ENCODE measurements around the gene HOXC6.

HOXC6 gene

DNA sequence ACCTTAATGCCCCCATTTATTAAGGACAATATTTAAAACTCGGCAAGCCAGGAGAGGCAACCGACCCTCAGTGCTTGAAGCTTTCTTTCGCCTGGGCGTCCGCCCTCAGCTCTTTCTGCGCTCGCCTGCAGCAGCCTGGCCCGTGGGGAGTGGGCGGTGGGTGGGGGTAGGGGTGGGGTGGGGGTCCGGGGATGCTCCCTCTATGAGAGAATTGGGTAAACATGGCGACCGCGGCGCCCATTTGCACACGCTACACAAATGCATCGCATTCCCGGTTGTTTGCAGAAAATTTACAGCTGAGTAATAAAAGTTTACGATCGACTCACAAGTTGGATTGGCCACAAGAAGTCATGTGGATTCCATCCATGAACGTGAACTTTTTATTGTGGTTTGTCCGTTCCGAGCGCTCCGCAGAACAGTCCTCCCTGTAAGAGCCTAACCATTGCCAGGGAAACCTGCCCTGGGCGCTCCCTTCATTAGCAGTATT is 11.7 kb upstream of the HOXC6 start:
- DNase-seq: peak; percentile 75

GRCh38 chr12:54017027-54017788 is 11.0 kb upstream of the HOXC6 start:
- peak; percentile 98 for DNase-seq

DNA sequence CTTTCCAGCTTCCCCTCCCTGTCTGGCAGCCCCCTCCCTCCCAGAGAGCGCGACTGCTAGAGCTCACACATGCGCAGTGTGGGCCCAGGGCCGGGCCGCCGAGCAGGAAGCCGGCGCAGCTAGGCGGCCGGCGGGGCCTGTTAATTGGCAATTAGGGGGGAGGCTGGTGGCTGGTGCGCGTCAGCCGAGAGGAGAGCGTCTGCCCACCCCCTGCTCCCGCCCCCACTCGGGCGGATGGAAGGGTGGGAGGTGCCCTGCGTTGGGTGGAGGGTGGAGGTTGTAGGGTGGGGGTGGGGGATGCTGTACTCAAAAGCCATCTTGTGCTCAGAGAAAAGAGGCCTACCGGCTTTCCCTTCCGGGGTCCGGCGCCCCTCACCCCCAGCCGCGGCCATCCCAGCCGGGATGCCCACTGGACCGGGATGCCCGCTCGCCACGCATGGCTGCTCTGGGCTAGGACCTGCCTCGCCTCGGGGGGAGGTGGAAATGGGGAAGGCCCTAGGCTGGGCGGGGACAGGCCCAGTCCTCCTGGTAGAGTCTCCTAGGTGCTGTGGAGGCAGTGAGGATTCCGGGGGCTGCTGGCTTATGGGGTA is 10.3 kb upstream of the HOXC6 start:
- peak; percentile 98 for DNase-seq

DNA sequence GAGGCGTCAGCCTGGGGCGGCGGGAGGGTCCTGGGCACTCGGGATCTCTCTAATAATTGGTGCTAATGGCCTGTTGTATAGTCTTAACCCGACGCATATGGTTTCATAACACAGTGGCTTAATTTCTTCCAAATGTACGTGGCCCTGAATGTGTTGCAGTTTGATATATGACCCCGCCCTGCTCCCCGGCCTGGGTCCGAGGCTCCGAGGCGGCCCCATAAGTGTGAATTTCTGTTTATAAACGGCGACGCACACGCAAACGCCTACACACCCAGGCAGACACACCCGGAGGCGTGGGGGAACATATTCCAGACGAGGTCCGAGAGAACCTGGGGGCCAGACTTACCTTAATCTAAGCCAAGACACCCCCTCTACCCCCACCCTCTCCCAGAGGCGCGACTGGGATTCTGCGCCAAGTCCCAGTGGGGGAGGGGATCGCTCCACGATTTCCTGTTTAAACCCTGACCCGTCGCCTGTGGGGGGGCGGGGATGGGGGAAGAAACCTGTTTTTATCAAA is 9.7 kb upstream of the HOXC6 start:
- no peak for DNase-seq

- no peak for DNase-seq
These were observed 9.0 kb upstream of the HOXC6 start for GRCh38 chr12:54019091-54019811.

DNA sequence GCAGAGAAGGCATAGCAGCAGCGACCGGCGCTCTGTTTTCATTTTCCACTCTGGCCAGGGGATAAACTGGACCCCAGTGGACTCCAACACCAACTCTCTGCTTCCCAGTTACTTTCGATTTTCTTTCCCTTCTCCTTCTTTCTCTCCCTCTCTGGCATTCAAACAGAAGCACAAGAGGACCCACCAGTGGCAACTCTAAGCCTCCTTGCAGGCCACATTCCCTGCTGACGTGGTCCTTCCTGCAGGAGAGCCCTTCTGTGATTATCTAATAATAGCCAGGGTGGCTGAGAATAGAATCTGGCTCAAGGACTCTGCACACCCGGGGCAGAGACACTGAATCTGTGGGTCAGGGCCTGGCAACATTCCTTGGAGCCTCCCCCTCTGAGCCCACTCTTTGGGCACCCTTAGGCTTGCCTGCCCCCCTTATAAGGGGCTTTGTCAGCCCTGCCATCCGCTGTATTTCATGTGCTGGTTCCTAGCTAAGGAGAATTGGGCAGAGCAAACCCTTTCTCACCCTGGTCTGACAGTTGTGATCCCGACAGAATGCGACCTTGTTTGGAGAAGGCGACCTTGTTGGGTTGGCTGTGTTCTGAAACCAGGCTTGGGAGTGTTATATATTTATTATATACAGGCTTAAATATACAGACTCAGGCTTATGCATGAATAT is 8.2 kb upstream of the HOXC6 start:
- no peak for DNase-seq

- DNase-seq: no peak
These were observed 7.4 kb upstream of the HOXC6 start for GRCh38 chr12:54020591-54021405.

- no peak for DNase-seq
These were observed 6.7 kb upstream of the HOXC6 start for GRCh38 chr12:54021432-54022013.

- no peak for DNase-seq
These were observed 5.0 kb upstream of the HOXC6 start for GRCh38 chr12:54022960-54023884.

- no peak for DNase-seq
These were observed 4.1 kb upstream of the HOXC6 start for GRCh38 chr12:54024127-54024526.

- no peak for DNase-seq
These were observed 3.5 kb upstream of the HOXC6 start for GRCh38 chr12:54024581-54025305.

DNA sequence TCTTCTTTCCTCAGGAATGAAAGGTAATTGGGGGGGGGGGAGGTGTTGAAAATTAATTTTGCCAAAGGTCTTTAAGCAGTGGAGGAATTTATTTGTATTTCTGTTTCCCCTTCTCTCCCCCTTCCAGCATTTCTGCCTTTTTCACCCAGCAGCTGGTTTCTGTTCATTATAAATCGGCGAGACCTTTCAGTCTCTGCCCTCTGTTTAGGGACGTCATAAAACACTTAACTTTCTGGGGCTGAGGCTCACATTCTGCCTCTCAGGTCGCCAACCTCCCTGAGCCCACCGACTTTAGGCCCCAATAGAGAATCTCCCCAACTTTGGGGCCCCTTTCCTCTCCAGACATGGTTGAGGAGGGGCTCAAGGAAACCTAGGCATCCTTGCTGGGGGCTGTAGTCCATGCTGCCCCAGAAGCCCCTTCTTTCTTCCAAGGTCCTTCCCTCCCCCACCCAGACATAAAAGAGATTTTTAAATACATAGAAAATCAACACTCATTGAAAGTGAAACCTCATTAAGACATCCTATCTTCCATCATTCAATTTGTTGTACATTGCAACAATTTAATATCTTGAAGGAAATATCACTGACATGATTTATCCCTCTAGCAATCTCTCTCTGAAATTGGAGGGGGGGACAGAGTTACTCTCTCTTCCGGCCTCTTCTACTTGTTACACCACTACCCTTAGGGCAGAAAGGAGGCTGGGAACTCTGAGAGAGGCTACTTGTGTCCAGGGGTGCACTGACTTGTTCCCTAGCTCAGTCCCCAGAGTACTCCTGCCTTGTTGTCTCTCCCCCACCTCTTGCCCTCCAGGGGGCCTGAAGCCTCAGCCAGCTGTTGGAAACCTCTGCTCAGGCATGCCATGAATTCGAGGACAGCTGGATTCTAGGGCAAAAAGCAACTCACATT is 2.5 kb upstream of the HOXC6 start:
- DNase-seq: no peak

DNA sequence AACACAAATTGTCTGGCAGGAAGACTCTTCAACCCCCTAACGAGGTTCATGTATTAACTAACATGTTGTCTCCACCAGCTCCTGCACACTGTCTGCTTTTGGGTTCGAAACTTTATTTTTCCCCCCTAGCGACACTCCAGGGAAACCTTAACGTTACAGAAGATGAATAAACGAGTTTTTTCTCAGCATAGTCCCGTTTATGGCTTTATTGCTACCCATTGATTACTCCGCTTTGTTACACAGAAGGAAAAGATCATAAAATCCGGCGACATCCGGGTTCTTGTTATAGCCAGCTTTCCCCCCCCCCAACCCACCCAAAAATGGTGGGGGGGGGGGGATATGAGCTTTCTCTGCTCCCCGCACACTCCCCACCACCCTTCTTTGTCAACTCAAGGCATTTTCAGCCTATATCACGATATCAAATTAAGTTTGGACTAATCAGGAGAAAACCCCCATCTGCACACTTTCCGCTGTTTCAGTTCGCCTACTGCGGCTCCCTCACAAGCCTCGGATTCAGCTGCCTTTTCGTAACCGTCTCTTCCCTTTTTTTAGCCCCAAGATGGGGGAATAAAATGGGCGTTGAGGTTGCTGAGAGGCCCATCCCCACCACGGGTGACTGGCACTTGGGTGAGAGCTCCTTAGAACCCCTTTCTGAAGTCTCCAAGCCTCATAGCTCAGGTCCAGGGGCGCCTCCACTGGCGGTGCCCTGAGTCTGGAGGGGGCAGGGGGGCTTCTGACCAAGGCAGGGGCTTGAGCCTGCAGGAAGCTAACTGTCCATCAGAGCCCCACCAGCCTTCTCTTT is 1.4 kb upstream of the HOXC6 start:
- DNase-seq: no peak

GRCh38 chr12:54027442-54027786 is 826 bp upstream of the HOXC6 start:
- DNase-seq: no peak

- no peak for DNase-seq
These were observed 1.5 kb downstream of the HOXC6 start for GRCh38 chr12:54029529-54030441.

DNA sequence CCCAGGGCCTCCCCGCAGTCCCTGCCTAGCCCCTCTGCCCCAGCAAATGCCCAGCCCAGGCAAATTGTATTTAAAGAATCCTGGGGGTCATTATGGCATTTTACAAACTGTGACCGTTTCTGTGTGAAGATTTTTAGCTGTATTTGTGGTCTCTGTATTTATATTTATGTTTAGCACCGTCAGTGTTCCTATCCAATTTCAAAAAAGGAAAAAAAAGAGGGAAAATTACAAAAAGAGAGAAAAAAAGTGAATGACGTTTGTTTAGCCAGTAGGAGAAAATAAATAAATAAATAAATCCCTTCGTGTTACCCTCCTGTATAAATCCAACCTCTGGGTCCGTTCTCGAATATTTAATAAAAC is 2.2 kb downstream of the HOXC6 start:
- no peak for DNase-seq

DNA sequence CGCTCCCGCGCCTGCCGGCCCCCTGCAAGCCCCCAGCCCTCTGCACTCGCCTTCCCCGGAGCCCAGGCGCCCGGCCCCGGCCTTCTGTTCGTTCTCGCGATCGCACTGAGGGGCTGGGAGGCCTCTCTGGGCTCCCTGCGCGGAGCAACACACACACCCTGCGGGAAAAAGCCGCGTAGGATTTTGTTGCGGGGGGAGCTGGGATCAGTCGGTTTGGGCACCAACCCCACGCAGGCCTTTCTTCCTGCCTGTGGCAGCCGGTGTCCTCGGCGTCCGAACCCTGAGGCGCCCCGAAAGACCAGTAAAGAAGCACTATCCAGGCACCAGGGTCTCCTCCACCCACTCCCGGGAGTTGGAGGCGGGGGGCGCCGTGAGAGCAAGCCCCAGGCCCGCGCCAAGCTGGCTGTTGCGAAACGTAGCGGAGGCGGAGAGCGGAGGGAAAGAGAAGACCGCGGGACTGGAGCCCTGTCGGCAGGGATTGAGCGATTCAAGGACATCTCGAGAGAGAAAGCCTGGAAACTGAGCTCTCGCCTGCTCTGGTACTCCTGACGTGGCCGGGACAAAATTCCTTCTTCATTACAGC is 2.7 kb downstream of the HOXC6 start:
- no peak for DNase-seq
